NCI-H2227 (cell line): ENCODE results near the gene IL32.

Source experiments
- DNase-seq: peaks from one replicate; lab custom pipeline; 2025; ENCODE audit not compliant: unreplicated experiment; lab: John Stamatoyannopoulos, UW

Gene IL32, protein sequence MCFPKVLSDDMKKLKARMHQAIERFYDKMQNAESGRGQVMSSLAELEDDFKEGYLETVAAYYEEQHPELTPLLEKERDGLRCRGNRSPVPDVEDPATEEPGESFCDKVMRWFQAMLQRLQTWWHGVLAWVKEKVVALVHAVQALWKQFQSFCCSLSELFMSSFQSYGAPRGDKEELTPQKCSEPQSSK

DNA sequence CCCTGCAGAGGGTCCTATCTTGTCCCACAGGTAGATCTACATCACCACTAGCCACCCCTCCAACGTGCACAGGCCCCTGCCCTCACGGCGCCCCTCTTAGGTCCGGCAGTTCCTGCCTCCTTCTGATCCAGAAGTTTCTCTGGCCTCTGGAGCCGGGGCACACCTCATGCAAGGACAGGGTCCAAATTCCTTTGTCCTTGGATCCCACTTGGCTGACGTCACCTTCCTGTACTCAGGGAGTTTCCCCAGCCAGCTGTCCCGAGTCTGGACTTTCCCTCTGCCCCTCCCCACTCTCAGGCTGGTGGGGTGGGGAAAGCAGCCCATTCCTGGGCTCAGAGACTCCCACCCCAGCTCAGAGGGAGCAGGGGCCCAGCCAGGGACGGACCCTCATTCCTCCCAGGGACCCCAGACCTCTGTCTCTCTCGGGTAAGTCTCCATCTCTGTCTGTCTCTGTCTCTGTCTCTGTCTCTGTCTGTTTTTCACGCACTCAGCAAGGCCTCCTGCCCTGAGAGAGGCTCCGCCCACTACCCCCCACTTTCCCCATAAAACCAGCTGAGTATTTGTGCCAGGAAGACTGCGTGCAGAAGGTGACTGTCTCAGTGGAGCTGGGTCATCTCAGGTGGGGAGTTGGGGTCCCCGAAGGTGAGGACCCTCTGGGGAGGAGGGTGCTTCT, at the start of gene IL32:
Gene IL32 (plus strand): TSS at position 572 of the 673 bp plus-strand sequence. CDS start 172 bp downstream, outside the sequence.
- DNase-seq: no peak

DNA sequence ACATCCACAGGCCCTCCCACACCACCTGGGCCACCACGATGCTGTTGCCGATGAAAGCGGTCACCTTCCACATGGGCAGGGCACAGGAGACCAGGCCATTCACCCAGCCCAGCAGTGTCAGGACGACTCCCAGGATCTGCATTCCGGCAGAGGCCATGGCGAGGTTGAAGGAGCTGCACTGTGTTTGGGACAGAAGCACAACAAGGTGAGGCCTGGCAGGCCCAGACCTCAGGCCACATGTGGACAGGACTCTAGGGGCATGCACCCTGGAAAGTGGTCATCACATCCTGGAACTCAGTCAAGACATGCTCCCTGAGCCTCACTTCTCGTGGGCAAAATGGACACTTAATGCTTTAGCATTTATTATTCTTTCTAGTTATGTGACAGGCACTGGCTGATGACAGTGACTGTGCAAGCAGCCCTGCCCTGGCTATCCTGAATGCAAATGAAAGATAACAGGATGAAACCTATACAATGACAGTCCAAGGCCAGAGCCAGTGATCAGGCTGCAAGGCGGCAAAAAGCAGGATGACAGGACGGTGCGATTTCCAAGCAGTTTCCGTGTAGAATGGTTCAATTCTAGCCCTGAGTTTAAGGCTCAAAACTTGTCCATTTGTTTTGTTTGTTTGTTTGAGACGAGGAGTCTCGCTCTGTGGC, 49.4 kb upstream of the IL32 start:
- no peak for DNase-seq

GRCh38 chr16:3017344-3017743, 48.1 kb upstream of the IL32 start:
- DNase-seq: no peak

GRCh38 chr16:3017794-3018506, 47.5 kb upstream of the IL32 start, which contains the start of gene CLDN6:
TSS of gene CLDN6 (minus strand) at chr16:3018183. CDS start at chr16:3016021, 2,162 bp downstream.
- DNase-seq: no peak

DNA sequence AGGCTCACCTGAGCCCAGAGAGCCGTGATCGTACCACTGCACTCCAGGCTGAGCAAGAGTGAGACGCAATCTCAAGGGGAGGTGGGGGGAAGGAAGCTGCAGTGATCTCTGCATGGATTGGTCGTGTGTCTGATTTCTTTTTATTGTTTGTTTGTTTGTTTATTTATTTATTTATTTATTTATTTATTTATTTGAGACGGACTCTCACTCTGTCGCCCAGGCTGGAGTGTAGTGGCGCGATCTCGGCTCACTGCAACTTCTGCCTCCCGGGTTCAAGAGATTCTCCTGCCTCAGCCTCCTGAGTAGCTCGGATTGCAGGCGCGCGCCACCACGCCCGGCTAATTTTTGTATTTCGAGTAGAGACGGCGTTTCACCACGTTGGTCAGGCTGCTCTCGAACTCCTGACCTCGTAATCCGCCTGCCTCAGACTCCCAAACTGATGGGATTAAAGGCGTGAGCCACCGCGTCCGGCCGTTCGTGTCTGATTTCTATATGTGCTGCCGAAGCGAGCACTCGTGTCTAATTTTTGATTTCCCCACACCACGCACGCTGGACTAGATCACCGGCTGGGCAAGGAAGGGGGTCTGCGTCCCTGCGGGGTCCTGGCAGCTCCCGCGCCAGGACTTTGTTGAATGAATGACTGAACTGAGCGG, 45.7 kb upstream of the IL32 start:
- no peak for DNase-seq

DNA sequence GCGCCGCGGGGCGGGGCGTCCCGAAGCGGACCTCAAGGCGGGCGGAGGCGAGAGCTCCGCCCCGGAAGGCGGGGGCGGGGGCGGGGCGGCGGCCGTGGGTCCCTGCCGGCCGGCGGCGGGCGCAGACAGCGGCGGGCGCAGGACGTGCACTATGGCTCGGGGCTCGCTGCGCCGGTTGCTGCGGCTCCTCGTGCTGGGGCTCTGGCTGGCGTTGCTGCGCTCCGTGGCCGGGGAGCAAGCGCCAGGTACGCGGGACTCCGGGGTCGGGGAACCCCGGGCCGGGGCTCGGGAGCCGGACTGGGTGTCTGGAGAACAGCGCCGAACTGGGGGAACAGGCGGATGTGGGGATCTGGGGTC, 45.2 kb upstream of the IL32 start, which contains the start of gene TNFRSF12A:
Gene TNFRSF12A (plus strand): TSS at position 122 of the 357 bp plus-strand sequence. CDS start 30 bp downstream, at position 152.
- peak; percentile 87 for DNase-seq

- peak; percentile 49 for DNase-seq
These were observed 44.6 kb upstream of the IL32 start for GRCh38 chr16:3020604-3021448.

DNA sequence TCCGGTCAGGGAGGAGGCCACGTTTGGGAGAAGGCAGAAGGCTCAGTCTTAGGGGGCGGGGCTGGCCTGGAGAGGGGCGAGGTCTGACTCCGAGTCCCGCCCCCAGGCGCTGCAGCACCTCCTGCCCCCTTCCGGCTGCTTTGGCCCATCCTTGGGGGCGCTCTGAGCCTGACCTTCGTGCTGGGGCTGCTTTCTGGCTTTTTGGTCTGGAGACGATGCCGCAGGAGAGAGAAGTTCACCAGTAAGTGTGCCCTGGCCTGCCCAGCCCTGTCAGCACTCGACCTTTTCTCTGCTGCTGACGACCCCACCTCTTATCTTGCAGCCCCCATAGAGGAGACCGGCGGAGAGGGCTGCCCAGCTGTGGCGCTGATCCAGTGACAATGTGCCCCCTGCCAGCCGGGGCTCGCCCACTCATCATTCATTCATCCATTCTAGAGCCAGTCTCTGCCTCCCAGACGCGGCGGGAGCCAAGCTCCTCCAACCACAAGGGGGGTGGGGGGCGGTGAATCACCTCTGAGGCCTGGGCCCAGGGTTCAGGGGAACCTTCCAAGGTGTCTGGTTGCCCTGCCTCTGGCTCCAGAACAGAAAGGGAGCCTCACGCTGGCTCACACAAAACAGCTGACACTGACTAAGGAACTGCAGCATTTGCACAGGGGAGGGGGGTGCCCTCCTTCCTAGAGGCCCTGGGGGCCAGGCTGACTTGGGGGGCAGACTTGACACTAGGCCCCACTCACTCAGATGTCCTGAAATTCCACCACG, 43.8 kb upstream of the IL32 start:
- peak; percentile 77 for DNase-seq

DNA sequence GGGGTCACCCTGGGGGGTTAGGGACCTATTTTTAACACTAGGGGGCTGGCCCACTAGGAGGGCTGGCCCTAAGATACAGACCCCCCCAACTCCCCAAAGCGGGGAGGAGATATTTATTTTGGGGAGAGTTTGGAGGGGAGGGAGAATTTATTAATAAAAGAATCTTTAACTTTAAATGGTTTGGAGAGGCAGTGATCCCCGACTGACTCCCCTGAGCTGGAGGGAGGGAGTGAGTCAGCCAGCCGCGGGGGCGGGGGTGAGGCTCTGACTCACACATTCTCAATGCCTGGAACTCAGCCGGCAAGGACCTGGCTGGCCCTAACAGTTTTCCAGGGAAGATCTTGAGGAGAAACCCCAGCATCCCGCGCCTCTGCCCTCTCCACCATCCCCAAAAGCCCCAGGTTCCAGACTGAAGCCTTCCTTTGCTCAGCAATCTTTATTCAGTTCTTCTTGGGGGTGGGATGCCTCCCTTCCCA, 43.2 kb upstream of the IL32 start:
- DNase-seq: peak; percentile 44

DNA sequence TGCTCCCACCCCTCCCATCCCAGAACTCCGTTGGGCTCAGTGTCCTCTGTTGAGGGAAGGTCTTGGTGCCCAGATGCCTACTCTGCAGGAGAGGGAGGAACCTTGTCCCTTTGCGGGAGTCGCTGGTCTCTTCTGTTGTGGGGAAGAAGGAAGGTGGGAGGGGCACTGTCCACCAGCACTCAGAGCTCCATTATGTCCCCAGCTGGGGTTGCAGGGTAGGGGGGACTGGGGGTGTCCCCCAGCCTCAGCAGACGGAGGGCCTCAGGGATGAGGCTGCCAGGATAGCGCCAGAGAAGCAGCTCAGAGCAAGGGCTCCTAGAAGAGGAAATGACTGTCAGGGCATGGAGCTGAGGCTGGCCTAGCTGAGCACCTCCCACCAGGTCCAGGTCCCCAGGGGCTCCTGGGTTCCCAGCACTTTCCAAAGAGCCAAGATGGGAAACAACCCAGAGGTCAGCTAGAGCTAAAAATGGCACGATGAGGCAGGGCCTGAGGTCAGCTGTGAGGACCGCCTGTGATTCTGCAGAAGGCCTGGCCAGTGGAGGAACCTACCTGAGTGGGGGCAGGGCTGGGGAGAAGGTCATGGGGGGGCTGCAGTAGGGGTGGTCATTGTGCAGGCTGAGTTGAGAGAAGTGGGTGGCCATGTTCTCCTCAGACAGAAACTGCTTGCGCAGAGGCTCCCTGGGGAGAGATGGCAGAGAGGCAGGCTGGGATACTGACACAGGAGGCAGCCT, 42.6 kb upstream of the IL32 start:
- no peak for DNase-seq

DNA sequence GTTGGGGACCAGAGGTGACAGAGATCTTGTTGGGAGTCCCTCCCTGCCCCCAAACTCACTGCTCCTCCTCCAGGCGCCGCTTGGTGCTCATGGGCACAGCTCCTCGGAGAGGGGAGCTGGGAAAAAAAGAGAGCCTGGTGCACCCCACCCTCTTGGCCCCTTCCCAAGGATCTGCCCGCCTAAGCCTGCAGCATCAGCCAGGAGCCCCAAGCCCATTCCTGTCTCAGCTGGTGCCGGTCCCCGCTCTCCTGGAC, 42.1 kb upstream of the IL32 start:
- no peak for DNase-seq

DNA sequence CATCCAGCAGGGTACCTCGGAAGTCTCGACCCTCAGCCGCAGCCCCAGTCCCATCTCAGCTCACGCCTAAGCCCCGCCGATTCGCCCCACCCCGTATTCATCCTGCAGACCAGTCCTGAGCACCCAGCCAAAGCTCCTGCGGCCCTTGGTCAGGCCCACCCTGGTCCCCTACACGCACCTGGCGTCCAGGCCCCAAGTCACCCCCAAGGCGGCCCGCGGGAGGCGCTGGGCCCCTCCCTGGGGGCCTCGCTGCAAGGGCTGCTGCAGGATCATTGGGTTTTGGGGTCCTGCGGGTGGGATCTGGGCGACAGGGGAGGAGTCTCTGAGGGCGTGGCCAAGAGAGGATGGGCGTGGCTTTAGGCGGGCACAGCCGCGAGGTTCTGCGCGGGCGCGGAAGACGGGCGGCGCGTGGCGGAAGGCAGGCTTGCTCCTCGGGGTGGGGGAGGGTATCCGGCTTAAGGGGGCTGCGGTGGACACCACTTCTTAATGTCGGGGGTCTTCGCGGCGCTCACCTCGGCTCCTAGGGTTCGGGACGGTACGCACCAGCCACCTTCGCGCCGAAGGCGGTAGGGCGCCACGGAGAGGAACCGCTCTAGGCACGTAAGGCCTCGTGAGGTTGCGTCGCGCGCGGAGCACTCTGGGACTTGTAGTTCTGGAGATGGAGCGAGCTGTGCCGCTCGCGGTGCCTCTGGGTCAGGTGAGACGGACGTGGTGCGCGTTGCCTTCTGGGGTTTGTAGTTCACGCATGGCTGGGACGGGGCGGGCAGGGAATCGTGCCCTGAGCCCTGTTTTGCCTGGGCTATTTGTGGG, 41.6 kb upstream of the IL32 start, which contains the start of the genes HCFC1R1 and THOC6:
Gene HCFC1R1 (minus strand): TSS at position 274 of the 810 bp plus-strand sequence. CDS start 1 bp downstream, at position 273.
Gene THOC6 (plus strand): TSS at position 367 of the 810 bp plus-strand sequence. CDS start 292 bp downstream, at position 659.
- DNase-seq: peak; percentile 98

GRCh38 chr16:3025032-3026002, 40.1 kb upstream of the IL32 start:
- DNase-seq: no peak

GRCh38 chr16:3026003-3026378, 39.4 kb upstream of the IL32 start:
- no peak for DNase-seq

DNA sequence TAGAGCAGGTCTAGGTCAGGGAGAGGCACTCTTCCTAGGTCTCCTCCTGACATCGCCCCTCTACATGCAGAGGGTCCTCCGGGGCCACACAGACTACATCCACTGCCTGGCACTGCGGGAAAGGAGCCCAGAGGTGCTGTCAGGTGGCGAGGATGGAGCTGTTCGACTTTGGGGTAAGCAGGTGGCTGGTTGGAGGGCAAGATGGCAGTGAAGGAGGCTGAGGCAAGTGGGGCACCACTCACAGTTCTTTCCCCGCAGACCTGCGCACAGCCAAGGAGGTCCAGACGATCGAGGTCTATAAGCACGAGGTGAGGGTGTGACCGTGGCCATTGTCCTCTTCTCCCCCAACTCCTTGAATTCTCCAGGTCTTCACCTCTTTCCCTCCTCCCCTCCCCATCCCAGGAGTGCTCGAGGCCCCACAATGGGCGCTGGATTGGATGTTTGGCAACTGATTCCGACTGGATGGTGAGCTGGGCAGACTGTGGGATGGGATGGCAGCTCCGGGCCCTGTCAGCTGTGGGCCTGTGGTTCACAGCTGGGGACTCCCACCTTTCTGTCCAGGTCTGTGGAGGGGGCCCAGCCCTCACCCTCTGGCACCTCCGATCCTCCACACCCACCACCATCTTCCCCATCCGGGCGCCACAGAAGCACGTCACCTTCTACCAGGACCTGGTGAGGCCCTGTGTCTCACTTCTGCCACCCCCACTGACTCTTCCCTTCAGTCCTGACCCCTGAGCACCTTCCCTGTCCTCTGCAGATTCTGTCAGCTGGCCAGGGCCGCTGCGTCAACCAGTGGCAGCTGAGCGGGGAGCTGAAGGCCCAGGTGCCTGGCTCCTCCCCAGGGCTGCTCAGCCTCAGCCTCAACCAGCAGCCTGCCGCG, 38.6 kb upstream of the IL32 start:
- DNase-seq: no peak

DNA sequence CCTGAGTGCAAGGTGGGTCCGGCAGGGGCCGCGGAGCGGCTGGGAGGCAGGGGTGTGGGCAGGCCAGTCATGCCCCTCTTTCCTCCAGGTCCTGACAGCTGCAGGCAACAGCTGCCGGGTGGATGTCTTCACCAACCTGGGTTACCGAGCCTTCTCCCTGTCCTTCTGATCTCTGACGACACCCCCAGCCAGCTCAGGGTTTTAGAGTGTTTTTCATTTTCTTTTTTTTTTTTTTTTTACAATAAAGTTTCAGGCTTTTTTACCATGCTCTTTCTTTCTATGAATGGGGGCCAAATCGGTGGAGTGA, 38.0 kb upstream of the IL32 start:
- DNase-seq: no peak
